HG03139 (cell line): ENCODE measurements around the gene AMMECR1L.
A peak's percentile ranks its signal among the peaks of the same experiment; 100 is the strongest.
"Not testable (repeated sequence)": the region's sequence is repeated elsewhere in the genome, so short reads cannot be mapped to it uniquely, and the experiment has no call there.

ENCODE experiments used
- ATAC-seq: cut with Tn5 transposase; IDR thresholded peaks from one replicate; pipeline ENCODE4 v1.9.1; 2021; ENCODE audit not compliant: unreplicated experiment

Gene AMMECR1L

GRCh38 chr2:127841466-127842178 is 44.1 kb downstream of the AMMECR1L start:
- ATAC-seq = no peak

- ATAC-seq = no peak
Measured at GRCh38 chr2:127840893-127841292, 44.9 kb downstream of the AMMECR1L start.

GRCh38 chr2:127834951-127835350 is 50.8 kb downstream of the AMMECR1L start:
- ATAC-seq = no peak

DNA sequence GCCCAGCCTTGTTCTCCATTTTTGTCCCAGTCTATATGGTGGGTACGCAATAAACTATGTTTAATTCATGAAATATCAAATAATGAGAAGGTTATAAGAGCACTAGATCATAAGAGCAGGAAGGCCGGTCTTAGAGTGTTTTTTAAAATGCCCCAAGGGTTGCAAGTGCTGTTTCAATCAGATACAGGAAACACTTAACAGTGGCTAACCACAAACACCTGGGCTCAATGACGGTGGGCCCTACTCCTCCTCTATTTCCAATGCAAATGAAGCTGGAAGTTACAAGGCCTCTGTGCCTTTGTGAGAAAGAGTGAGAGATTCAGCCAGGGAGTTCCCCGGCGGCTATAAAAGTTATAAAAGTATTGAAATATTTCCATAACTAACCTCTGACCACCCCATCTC is 55.9 kb downstream of the AMMECR1L start:
- ATAC-seq = peak; percentile 96

GRCh38 chr2:127826708-127827107 is 59.0 kb downstream of the AMMECR1L start:
- ATAC-seq = not testable (repeated sequence)

- ATAC-seq = no peak
Measured at GRCh38 chr2:127826047-127826446, 59.7 kb downstream of the AMMECR1L start.

- ATAC-seq = no peak
Measured at GRCh38 chr2:127820080-127820668, 65.6 kb downstream of the AMMECR1L start.

GRCh38 chr2:127818794-127819425 is 66.8 kb downstream of the AMMECR1L start:
- no peak for ATAC-seq

DNA sequence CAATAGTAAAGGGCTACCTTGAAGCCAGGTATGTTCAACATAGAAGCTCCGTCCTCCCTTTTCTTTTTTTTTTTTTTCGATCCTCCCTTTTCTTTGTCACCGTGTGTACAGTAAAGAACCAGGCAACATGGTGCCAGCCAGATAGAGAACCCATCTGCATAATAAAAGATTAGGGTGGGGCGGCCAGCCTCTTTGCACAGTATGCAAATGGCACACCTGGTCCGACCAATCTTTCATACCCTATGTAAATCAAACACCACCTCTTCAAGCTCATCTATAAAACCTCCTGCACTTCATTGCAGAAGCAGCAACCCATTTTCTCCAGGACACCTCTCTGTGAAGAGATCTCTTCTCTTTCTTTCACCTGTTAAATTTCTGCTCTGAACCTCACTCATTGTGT is 67.5 kb downstream of the AMMECR1L start:
- no peak for ATAC-seq

GRCh38 chr2:127814677-127815076 is 71.1 kb downstream of the AMMECR1L start:
- ATAC-seq = no peak

DNA sequence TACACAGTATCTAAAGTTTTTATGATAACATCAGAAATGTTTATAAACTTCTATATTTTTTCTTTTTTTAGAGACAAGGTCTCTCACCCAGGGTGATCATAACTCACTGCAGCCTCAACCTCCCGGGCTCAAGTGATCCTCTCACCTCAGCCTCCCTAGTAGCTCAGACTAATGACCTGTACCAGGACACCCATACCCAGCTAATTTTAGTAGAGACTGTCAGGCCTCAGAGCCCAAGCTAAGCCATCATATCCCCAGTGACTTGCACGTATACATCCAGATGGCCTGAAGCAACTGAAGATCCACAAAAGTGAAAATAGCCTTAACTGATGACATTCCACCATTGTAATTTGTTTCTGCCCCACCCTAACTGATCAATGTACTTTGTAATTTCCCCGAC is 73.3 kb downstream of the AMMECR1L start:
- not testable (repeated sequence) for ATAC-seq
